Panc1 (cell line): ENCODE results near the gene F11.

Experiments
- POLR2AphosphoS5 ChIP-seq: IDR thresholded peaks from 2 replicates; pipeline ENCODE4 v1.6.1; 2012; ENCODE audit warnings: mild to moderate bottlenecking, low read depth, low read length, moderate library complexity
- SIN3A ChIP-seq: IDR thresholded peaks from 2 replicates; pipeline ENCODE4 v1.6.1; 2012; ENCODE audit warnings: low read depth, mild to moderate bottlenecking, low read length, moderate library complexity, borderline replicate concordance; ENCODE audit not compliant: insufficient read depth
- TF ChIP-seq, protein P1 (sequence below): fragments of 450-650 bp; IDR thresholded peaks from 2 replicates; pipeline ENCODE4 v1.5.1; 2017; ENCODE audit warnings: mild to moderate bottlenecking

- TF ChIP-seq, protein P1, sequence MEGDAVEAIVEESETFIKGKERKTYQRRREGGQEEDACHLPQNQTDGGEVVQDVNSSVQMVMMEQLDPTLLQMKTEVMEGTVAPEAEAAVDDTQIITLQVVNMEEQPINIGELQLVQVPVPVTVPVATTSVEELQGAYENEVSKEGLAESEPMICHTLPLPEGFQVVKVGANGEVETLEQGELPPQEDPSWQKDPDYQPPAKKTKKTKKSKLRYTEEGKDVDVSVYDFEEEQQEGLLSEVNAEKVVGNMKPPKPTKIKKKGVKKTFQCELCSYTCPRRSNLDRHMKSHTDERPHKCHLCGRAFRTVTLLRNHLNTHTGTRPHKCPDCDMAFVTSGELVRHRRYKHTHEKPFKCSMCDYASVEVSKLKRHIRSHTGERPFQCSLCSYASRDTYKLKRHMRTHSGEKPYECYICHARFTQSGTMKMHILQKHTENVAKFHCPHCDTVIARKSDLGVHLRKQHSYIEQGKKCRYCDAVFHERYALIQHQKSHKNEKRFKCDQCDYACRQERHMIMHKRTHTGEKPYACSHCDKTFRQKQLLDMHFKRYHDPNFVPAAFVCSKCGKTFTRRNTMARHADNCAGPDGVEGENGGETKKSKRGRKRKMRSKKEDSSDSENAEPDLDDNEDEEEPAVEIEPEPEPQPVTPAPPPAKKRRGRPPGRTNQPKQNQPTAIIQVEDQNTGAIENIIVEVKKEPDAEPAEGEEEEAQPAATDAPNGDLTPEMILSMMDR, result no peak
- TF ChIP-seq POLR2AphosphoS5, result no peak
- TF ChIP-seq SIN3A, result no peak
Measured at GRCh38 chr4:186299291-186299690, 33.3 kb downstream of the F11 start.
